Neuronal stem cell (in vitro differentiated cells): ENCODE results near the gene MT1HL1.
A peak's percentile ranks its signal among the peaks of the same experiment; 100 is the strongest.

Experiments used
- DNase-seq: peaks from one replicate; pipeline ENCODE4 v3.0.0-alpha.2; 2013; ENCODE audit warnings: low spot score
- H2AFZ ChIP-seq: one replicate; pipeline ENCODE4 v1.6.1; 2013; ENCODE audit warnings: mild to moderate bottlenecking, low read length, inconsistent platforms
- H2AK5ac ChIP-seq: 2 replicates; pipeline ENCODE4 v1.6.1; 2013; ENCODE audit warnings: low read depth, mild to moderate bottlenecking, inconsistent platforms, low read length, moderate library complexity, mixed read lengths
- H2BK120ac ChIP-seq: 2 replicates; pipeline ENCODE4 v1.6.1; 2013; ENCODE audit warnings: low read depth, mild to moderate bottlenecking, inconsistent platforms, low read length, moderate library complexity, mixed read lengths
- H2BK12ac ChIP-seq: one replicate; pipeline ENCODE4 v1.6.1; 2013; ENCODE audit warnings: low read length, inconsistent platforms
- H2BK15ac ChIP-seq: 2 replicates; pipeline ENCODE4 v1.6.1; 2013; ENCODE audit warnings: mild to moderate bottlenecking, low read length, inconsistent platforms, mixed read lengths
- H2BK5ac ChIP-seq: one replicate; pipeline ENCODE4 v1.6.1; 2013; ENCODE audit warnings: inconsistent platforms, mild to moderate bottlenecking, low read length, moderate library complexity
- H3K14ac ChIP-seq: one replicate; pipeline ENCODE4 v1.6.1; 2013; ENCODE audit warnings: low read length, inconsistent platforms
- H3K18ac ChIP-seq: 2 replicates; pipeline ENCODE4 v1.6.1; 2013; ENCODE audit warnings: low read length, inconsistent platforms
- H3K23ac ChIP-seq: 2 replicates; pipeline ENCODE4 v1.6.1; 2013; ENCODE audit warnings: low read depth, mild to moderate bottlenecking, mixed read lengths, low read length, inconsistent platforms; ENCODE audit not compliant: poor library complexity
- H3K27ac ChIP-seq: replicated peaks from 3 replicates; pipeline ENCODE4 v1.5.1; 2013; ENCODE audit warnings: low read length, inconsistent platforms
- H3K27me3 ChIP-seq, 3 experiments: 2 replicates each; pipeline ENCODE4 v1.6.1; 2013; ENCODE audit warnings: low read length in 3 of 3, mild to moderate bottlenecking in 2 of 3, inconsistent platforms in 1 of 3, low read depth in 1 of 3, mixed read lengths in 1 of 3, moderate library complexity in 1 of 3; ENCODE audit not compliant: control insufficient read depth in 3 of 3, insufficient read depth in 3 of 3
- H3K36me3 ChIP-seq, 2 donors: replicated peaks in 1 of 2; 2 replicates each; pipeline ENCODE4 v1.6.1; 2013; ENCODE audit warnings: low read length in 2 of 2; ENCODE audit not compliant: control insufficient read depth in 2 of 2, insufficient read depth in 2 of 2
- H3K4ac ChIP-seq: 2 replicates; pipeline ENCODE4 v1.6.1; 2013; ENCODE audit warnings: inconsistent platforms, mild to moderate bottlenecking, low read length, moderate library complexity
- H3K4me1 ChIP-seq, 2 donors: 1 replicate in 1 of 2; 2 replicates in 1 of 2; pipeline ENCODE4 v1.6.1; 2013; ENCODE audit warnings: low read length in 2 of 2, low read depth in 1 of 2; ENCODE audit not compliant: control insufficient read depth in 2 of 2, insufficient read depth in 1 of 2
- H3K4me2 ChIP-seq: one replicate; pipeline ENCODE4 v1.6.1; 2013; ENCODE audit warnings: mild to moderate bottlenecking, low read length, inconsistent platforms; ENCODE audit not compliant: insufficient read depth, poor library complexity, severe bottlenecking
- H3K4me3 ChIP-seq, 2 donors: 2 replicates each; pipeline ENCODE4 v1.5.1; 2013; ENCODE audit warnings: low read length in 2 of 2, mild to moderate bottlenecking in 2 of 2, inconsistent platforms in 1 of 2, moderate library complexity in 1 of 2
- H3K79me1 ChIP-seq: one replicate; pipeline ENCODE4 v1.6.1; 2013; ENCODE audit warnings: low read depth, mild to moderate bottlenecking, inconsistent platforms, low read length, moderate library complexity
- H3K9ac ChIP-seq: one replicate; pipeline ENCODE4 v1.6.1; 2013; ENCODE audit warnings: mild to moderate bottlenecking, low read depth, low read length, inconsistent platforms; ENCODE audit not compliant: poor library complexity
- H3K9me3 ChIP-seq, 2 donors: replicated peaks in 1 of 2; 2 replicates each; pipeline versions ENCODE3 to v1.6.1; 2013; ENCODE audit warnings: low read length in 2 of 2, mild to moderate bottlenecking in 2 of 2, inconsistent platforms in 1 of 2, low read depth in 1 of 2, mixed read lengths in 1 of 2, moderate library complexity in 1 of 2; ENCODE audit not compliant: control insufficient read depth in 2 of 2, insufficient read depth in 1 of 2
- H4K8ac ChIP-seq: one replicate; pipeline ENCODE4 v1.6.1; 2013; ENCODE audit warnings: low read depth, mild to moderate bottlenecking, inconsistent platforms, low read length, moderate library complexity
- H4K91ac ChIP-seq: one replicate; pipeline ENCODE4 v1.6.1; 2013; ENCODE audit warnings: low read length, low read depth, mild to moderate bottlenecking, inconsistent platforms; ENCODE audit not compliant: poor library complexity
- WGBS, 2 donors: extraction: QIAGEN DNeasy Blood & Tissue Kit; methylation state at CpG; one replicate each; pipeline ENCODE4 v1.1.7; 2013; ENCODE audit warnings: missing lambda C conversion rate in 2 of 2, mixed read lengths in 1 of 2; ENCODE audit not compliant: insufficient read length in 2 of 2, insufficient replicate concordance in 1 of 2; ENCODE audit errors: extremely low coverage in 2 of 2; 5-methylcytosine and 5-hydroxymethylcytosine counted together

MT1HL1 gene

DNA sequence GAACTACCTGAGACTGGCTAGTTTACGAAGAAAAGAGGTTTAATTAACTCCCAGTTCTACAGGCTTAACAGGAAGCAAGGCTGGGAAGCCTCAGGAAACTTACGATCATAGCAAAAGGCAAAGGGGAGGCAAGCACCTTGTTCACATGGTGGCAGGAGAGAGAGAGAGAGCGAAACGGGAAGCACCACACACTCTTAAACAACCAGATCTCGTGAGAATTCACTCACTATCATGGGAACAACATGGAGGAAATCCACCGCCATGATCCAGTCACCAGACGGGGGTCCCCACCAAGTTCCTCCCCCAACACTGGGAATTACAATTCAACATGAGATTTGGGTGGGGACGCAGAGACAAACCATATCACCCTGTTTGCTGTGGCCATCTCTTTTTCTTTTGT lies 11.8 kb downstream of the MT1HL1 start:
- H3K9ac ChIP-seq: no peak overlapping the region
- no peak overlapping the region for H3K14ac ChIP-seq
- H2BK5ac ChIP-seq: no peak overlapping the region
- no peak overlapping the region for H3K4ac ChIP-seq
- no peak overlapping the region for H2BK120ac ChIP-seq
- no peaks in the 10 kb centered on the region for H3K4me1 ChIP-seq
- H4K8ac ChIP-seq: no peak overlapping the region
- H4K91ac ChIP-seq: no peak overlapping the region
- H3K27ac ChIP-seq: no peak overlapping the region
- H3K4me3 ChIP-seq: no peak overlapping the region
- peak overlapping the region; percentile 26 for H2AFZ ChIP-seq
- peaks cover 0 to 7% of the 10 kb centered on the region in 2 donors for H3K9me3 ChIP-seq
- no peak overlapping the region for H3K4me2 ChIP-seq
- no peak overlapping the region for H3K18ac ChIP-seq
- no peak overlapping the region for H2AK5ac ChIP-seq
- no peak overlapping the region for H2BK12ac ChIP-seq
- no peaks in the 10 kb centered on the region for H3K79me1 ChIP-seq
- H3K23ac ChIP-seq: no peak overlapping the region
- no CpG with 5 or more reads among the region's 8 CpGs for WGBS, 2 donors
- H3K27me3 ChIP-seq: no peaks in the 10 kb centered on the region
- no peaks in the 10 kb centered on the region for H3K36me3 ChIP-seq
- H2BK15ac ChIP-seq: no peak overlapping the region
- DNase-seq: no peak

GRCh38 chr1:236990052-236990445 lies 14.2 kb downstream of the MT1HL1 start:
- Histone ChIP-seq H3K23ac (no peak overlapping the region), H3K18ac (no peak overlapping the region), H3K4me1 (no peaks in the 10 kb centered on the region), H2BK120ac (no peak overlapping the region), H2BK15ac (no peak overlapping the region), H4K91ac (no peak overlapping the region), H3K27ac (no peak overlapping the region), H3K4me2 (no peak overlapping the region), H3K4me3 (peak overlapping the region in 1 of 2 donors; percentile 24), H3K9me3 (peaks cover 0 to 7% of the 10 kb centered on the region in 2 donors), H3K9ac (no peak overlapping the region), H3K4ac (no peak overlapping the region), H3K36me3 (no peaks in the 10 kb centered on the region), H2BK5ac (no peak overlapping the region), H2BK12ac (no peak overlapping the region), H2AK5ac (no peak overlapping the region), H3K79me1 (no peaks in the 10 kb centered on the region), H3K14ac (no peak overlapping the region), H3K27me3 (no peaks in the 10 kb centered on the region), H4K8ac (no peak overlapping the region), H2AFZ (no peak overlapping the region)
- no CpG with 5 or more reads among the region's 1 CpG for WGBS, 2 donors
- DNase-seq: no peak

DNA sequence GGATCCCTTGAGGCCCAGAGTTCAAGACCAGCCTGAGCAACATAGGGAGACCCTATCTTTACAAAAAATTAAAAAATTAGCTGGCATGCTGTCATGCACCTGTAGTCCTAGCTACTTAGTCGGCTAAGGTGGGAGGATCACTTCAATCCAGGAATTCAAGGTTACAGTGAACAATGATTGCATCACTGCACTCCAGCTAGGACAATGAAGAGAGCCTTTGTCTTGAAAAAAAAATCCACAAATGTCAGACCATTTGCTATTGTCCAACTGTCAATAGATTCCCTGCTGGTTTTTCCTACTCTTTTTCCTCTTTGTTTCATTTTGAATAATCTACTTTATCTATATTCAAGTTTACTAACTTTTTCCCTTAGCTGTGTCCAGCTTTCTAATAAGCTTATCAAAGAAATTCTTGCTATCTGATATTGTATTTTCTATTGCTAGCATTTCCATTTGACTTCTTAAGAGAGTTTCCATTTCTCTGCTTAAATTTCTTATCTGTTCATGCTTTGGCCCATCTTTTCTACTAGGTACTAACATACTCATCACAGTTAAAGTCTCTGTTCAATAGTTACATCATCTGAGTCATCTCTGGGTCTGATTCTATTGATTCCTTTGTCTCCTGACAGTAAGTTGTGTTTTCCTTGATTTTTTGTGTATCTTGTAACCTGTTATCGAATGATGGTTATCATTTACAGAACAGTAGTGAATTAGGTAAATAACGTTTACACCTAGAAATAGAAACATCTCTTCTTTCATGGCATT lies 14.8 kb downstream of the MT1HL1 start:
- no peak overlapping the region for H4K91ac ChIP-seq
- no peak overlapping the region for H2BK12ac ChIP-seq
- H3K27me3 ChIP-seq: no peaks in the 10 kb centered on the region
- no peak overlapping the region for H2AFZ ChIP-seq
- no peak overlapping the region for H2BK120ac ChIP-seq
- H3K4me3 ChIP-seq: no peak overlapping the region
- no peak overlapping the region for H3K18ac ChIP-seq
- no peak overlapping the region for H3K4me2 ChIP-seq
- no peak overlapping the region for H4K8ac ChIP-seq
- no peaks in the 10 kb centered on the region for H3K4me1 ChIP-seq
- H3K4ac ChIP-seq: no peak overlapping the region
- no peak overlapping the region for H2AK5ac ChIP-seq
- no peak overlapping the region for H2BK15ac ChIP-seq
- no peak overlapping the region for H3K27ac ChIP-seq
- no peaks in the 10 kb centered on the region for H3K36me3 ChIP-seq
- no peak for DNase-seq
- no CpG with 5 or more reads among the region's 3 CpGs for WGBS, 2 donors
- H3K23ac ChIP-seq: no peak overlapping the region
- H2BK5ac ChIP-seq: no peak overlapping the region
- no peak overlapping the region for H3K9ac ChIP-seq
- H3K79me1 ChIP-seq: no peaks in the 10 kb centered on the region
- H3K9me3 ChIP-seq: peaks cover 0 to 7% of the 10 kb centered on the region in 2 donors
- no peak overlapping the region for H3K14ac ChIP-seq

DNA sequence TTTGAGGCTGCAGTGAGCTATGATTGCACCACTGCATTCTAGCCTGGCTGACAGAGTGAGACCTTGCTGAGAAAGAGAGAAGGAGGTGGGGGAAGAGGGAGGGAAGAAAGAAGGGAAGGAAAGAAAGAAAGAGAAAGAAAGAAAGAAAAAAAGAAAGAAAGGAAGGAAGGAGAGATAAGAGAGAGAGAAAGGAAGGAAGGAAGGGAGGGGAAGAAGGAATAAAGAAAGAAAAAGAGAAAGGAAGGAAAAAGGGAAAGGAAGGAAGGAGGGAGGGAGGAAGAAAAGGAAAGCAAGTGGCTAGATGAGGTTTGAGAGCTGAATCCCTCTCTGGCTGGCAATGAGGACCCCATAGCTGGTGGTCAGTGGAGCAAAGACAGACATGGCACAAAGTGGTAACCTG lies 20.4 kb downstream of the MT1HL1 start:
- H3K4me1 ChIP-seq: no peaks in the 10 kb centered on the region
- H3K18ac ChIP-seq: no peak overlapping the region
- H2BK120ac ChIP-seq: no peak overlapping the region
- H2BK5ac ChIP-seq: no peak overlapping the region
- no peak overlapping the region for H3K23ac ChIP-seq
- H4K8ac ChIP-seq: no peak overlapping the region
- H2AK5ac ChIP-seq: no peak overlapping the region
- no peak overlapping the region for H2AFZ ChIP-seq
- no peak overlapping the region for H2BK12ac ChIP-seq
- H4K91ac ChIP-seq: no peak overlapping the region
- DNase-seq: no peak
- no peak overlapping the region for H3K4me2 ChIP-seq
- H3K79me1 ChIP-seq: no peaks in the 10 kb centered on the region
- no peak overlapping the region for H3K9ac ChIP-seq
- no peak overlapping the region for H3K4ac ChIP-seq
- H3K14ac ChIP-seq: no peak overlapping the region
- no peaks in the 10 kb centered on the region for H3K27me3 ChIP-seq
- H3K27ac ChIP-seq: no peak overlapping the region
- no peak overlapping the region for H2BK15ac ChIP-seq
- no peaks in the 10 kb centered on the region for H3K36me3 ChIP-seq
- no peak overlapping the region for H3K4me3 ChIP-seq
- H3K9me3 ChIP-seq: no peaks in the 10 kb centered on the region
